ENCODE data around the gene SLC29A1.
A peak's percentile ranks its signal among the peaks of the same experiment; 100 is the strongest.

Gene SLC29A1

DNA sequence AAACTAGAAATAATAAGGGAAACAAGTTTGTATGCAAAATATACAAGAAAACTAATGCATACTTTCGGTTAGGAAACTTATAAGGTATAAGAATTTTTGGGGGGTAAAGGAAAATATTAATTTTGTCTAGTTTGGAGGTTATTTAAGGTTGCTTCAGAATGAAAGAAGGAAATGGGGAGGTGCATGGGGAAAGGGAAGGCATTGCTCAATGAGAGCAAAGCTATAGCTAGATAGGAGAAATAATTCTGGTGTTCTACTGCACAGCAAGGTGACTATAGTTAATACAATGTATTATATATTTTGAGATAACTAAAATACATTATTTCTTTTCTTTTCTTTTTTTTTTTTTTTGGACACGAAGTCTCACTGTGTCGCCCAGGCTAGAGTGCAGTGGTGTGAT is 12.1 kb upstream of the SLC29A1 start:
- no peak overlapping the region for H3K4me3 ChIP-seq (ENCODE audit: low read depth, low read length)
- POLR2A ChIA-PET, result no interaction called here
- TF ChIP-seq CTCF (IDR thresholded peaks at IDR 0.05; ENCODE audit: insufficient read depth, low read length, missing control alignments), result no peak
- no peak for DNase-seq (ENCODE audit: low read depth, low spot score)
- CTCF ChIA-PET, result no interaction called here

GRCh38 chr6:44214307-44214706 is 9.1 kb upstream of the SLC29A1 start:
- no peak for DNase-seq (ENCODE audit: low read depth, low spot score)
- no peak for TF ChIP-seq CTCF (IDR thresholded peaks at IDR 0.05; ENCODE audit: insufficient read depth, low read length, missing control alignments)
- POLR2A ChIA-PET, result no interaction called here
- CTCF ChIA-PET, result interaction anchor here (1.5 to 2.7 kb wide), 3 partner anchors 8 to 21 kb away, joined by 3 to 15 read pairs (median 14); partner anchors contain the start of gene SLC29A1
- H3K4me3 ChIP-seq (ENCODE audit: low read depth, low read length), result no peak overlapping the region

DNA sequence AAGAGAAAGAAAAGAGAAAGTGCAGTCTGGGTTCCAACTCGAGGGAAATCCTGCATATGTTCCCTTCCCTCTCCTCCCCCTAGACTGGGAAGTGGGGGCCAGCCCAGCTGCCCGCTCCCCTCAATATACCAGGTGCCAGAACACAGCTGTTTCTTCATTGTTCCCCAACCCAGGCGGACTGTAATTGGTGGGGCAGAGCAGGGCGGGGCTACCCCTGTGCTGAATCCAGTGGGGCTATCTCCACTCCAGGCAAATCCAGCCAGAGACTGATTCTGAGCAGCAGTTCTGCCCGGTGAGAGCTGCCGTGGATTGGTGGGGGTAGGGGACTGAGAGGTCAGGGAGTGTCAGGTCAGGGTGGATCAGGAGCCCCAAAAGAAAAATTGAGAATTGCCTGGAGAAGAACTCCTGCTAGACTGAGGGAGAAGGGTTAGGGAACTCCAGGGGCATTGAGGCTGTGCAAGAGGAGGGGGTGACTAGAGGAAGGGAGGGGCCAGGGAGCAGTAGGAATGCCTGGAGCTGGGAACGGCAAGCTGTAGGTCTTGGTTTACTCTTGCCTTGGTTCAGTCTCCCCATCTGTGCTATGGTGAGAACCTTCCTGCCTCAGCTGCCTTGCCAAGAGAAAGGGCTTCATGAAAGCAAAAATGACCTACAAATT is 6.6 kb upstream of the SLC29A1 start, which contains the start of gene MYMX:
TSS of gene MYMX (plus strand) at position 250 of the 655 bp plus-strand sequence. CDS start 546 bp downstream, outside the sequence.
- TF ChIP-seq CTCF (IDR thresholded peaks at IDR 0.05; ENCODE audit: insufficient read depth, low read length, missing control alignments), result no peak
- ChIA-PET POLR2A (no interaction called here), CTCF (interaction anchor here (1.1 to 1.5 kb wide), 2 partner anchors 13 to 18 kb away, joined by 3 to 6 read pairs; no protein-coding TSS in a partner anchor)
- DNase-seq (ENCODE audit: low read depth, low spot score), result no peak
- no peak within 1 kb of the TSS for H3K4me3 ChIP-seq (ENCODE audit: low read depth, low read length)

- ChIA-PET CTCF (interaction anchor here (1.1 kb wide), 1 partner anchor 14 kb away, joined by 3 read pairs; no protein-coding TSS in a partner anchor), POLR2A (no interaction called here)
- no peak for DNase-seq (ENCODE audit: low read depth, low spot score)
- no peak overlapping the region for H3K4me3 ChIP-seq (ENCODE audit: low read depth, low read length)
- no peak for TF ChIP-seq CTCF (IDR thresholded peaks at IDR 0.05; ENCODE audit: insufficient read depth, low read length, missing control alignments)
Measured at GRCh38 chr6:44217332-44218143, 5.9 kb upstream of the SLC29A1 start.

GRCh38 chr6:44219053-44219814 is 4.2 kb upstream of the SLC29A1 start:
- H3K4me3 ChIP-seq (ENCODE audit: low read depth, low read length), result peak overlapping the region; percentile 48
- POLR2A ChIA-PET, result interaction anchor here (1.3 kb wide), 1 partner anchor 28 kb away, joined by 7 read pairs; the partner anchor contains the start of gene HSP90AB1

More at GRCh38 chr6:44219053-44219814, 4.2 kb upstream of the SLC29A1 start:
- DNase-seq (ENCODE audit: low read depth, low spot score), result no peak
- CTCF ChIA-PET, result interaction anchor here (0.9 to 1.4 kb wide), 6 partner anchors 8 to 38 kb away, joined by 3 to 5 read pairs (median 3); partner anchors contain the start of gene SLC35B2
- TF ChIP-seq CTCF (IDR thresholded peaks at IDR 0.05; ENCODE audit: insufficient read depth, low read length, missing control alignments), result no peak
